Neural cell (in vitro differentiated cells): ENCODE results near the gene OR51B6. TPM values are rescaled to one million over a fixed set of nuclear protein-coding genes. Genes with fewer than 3 reads are reported as not detected.

Experiments used
- H2AFZ ChIP-seq: fragments of 200-600, 300-800 bp; sonication (generic), shearing (Covaris generic); 2 replicates; pipeline ENCODE4 v1.6.0; 2014; ENCODE audit warnings: low read depth, mild to moderate bottlenecking, antibody characterized with exemption, low read length, moderate library complexity
- H3F3A ChIP-seq: fragments of 200-600 bp; shearing (Covaris generic); 2 replicates; pipeline ENCODE4 v1.6.1; 2016; ENCODE audit warnings: mild to moderate bottlenecking, moderate library complexity, mixed read lengths, antibody characterized with exemption, low read length; ENCODE audit not compliant: insufficient read depth, poor library complexity, severe bottlenecking
- H3K27ac ChIP-seq: fragments of 200-600, 300-800 bp; sonication (generic), shearing (Covaris generic); 2 replicates; pipeline ENCODE4 v1.5.1; 2014; ENCODE audit warnings: mild to moderate bottlenecking, low read length, moderate library complexity
- H3K27me3 ChIP-seq: fragments of 300-800, 200-600 bp; sonication (generic), shearing (Covaris generic); 2 replicates; pipeline ENCODE4 v1.6.0; 2014; ENCODE audit warnings: mild to moderate bottlenecking, low read depth, low read length, moderate library complexity; ENCODE audit not compliant: insufficient read depth
- H3K36me3 ChIP-seq: fragments of 300-800, 200-600 bp; sonication (generic), shearing (Covaris generic); 2 replicates; pipeline ENCODE4 v1.5.1; 2014; ENCODE audit warnings: mild to moderate bottlenecking, antibody characterized with exemption, low read length, moderate library complexity; ENCODE audit not compliant: insufficient read depth
- H3K4me2 ChIP-seq: fragments of 300-800, 200-600 bp; sonication (generic), shearing (Covaris generic); 2 replicates; pipeline ENCODE4 v1.6.0; 2014; ENCODE audit warnings: mild to moderate bottlenecking, low read length
- H3K4me3 ChIP-seq: fragments of 300-800, 200-600 bp; sonication (generic), shearing (Covaris generic); 2 replicates; pipeline ENCODE4 v1.5.1; 2014; ENCODE audit warnings: mild to moderate bottlenecking, low read length, moderate library complexity
- H3K79me2 ChIP-seq: fragments of 200-600 bp; shearing (Covaris generic); replicated peaks from 2 replicates; pipeline ENCODE4 v1.6.0; 2014; ENCODE audit warnings: mild to moderate bottlenecking, low read length, moderate library complexity; ENCODE audit not compliant: insufficient read depth
- H3K9ac ChIP-seq: fragments of 300-800, 200-600 bp; sonication (generic), shearing (Covaris generic); 2 replicates; pipeline ENCODE4 v1.6.1; 2016; ENCODE audit warnings: mild to moderate bottlenecking, low read length, mixed read lengths
- H3K9me2 ChIP-seq: fragments of 200-600 bp; shearing (Covaris generic); 2 replicates; pipeline ENCODE4 v1.6.1; 2016; ENCODE audit warnings: mild to moderate bottlenecking, low read length, mixed read lengths; ENCODE audit not compliant: insufficient read depth
- H3K9me3 ChIP-seq: fragments of 200-600, 300-800 bp; sonication (generic), shearing (Covaris generic); 2 replicates; pipeline ENCODE4 v1.6.1; 2016; ENCODE audit warnings: mild to moderate bottlenecking, mixed run types, low read length, moderate library complexity, mixed read lengths
- H4K20me1 ChIP-seq: fragments of 200-600 bp; shearing (Covaris generic); 2 replicates; pipeline ENCODE4 v1.6.1; 2016; ENCODE audit warnings: mild to moderate bottlenecking, mixed run types; ENCODE audit not compliant: insufficient read depth
- EP300 ChIP-seq: fragments of 450-650 bp; conservative IDR thresholded peaks from 2 replicates; pipeline ENCODE4 v1.6.1; 2014; ENCODE audit warnings: antibody characterized with exemption, mild to moderate bottlenecking, moderate library complexity; ENCODE audit not compliant: poor library complexity, severe bottlenecking
- EZH2 ChIP-seq: fragments of 200-600, 300-800 bp; shearing (Covaris generic), sonication (generic); IDR thresholded peaks from 2 replicates; pipeline ENCODE4 v1.6.1; 2014; ENCODE audit warnings: antibody characterized with exemption, low read length, borderline replicate concordance, mild to moderate bottlenecking; ENCODE audit not compliant: insufficient read depth, poor library complexity, severe bottlenecking
- MXI1 ChIP-seq: fragments of 450-650 bp; conservative IDR thresholded peaks from 2 replicates; pipeline ENCODE4 v1.6.1; 2014; ENCODE audit warnings: antibody characterized with exemption, mild to moderate bottlenecking; ENCODE audit not compliant: poor library complexity, severe bottlenecking
- POLR2AphosphoS5 ChIP-seq: IDR thresholded peaks from 2 replicates; pipeline ENCODE4 v1.6.1; 2012
- RAD21 ChIP-seq: fragments of 450-650 bp; conservative IDR thresholded peaks from 2 replicates; pipeline ENCODE4 v1.6.1; 2014; ENCODE audit warnings: antibody characterized with exemption, mild to moderate bottlenecking, moderate library complexity
- TAF1 ChIP-seq: IDR thresholded peaks from 2 replicates; pipeline ENCODE4 v1.6.1; 2012; ENCODE audit warnings: low read depth
- polyA plus RNA-seq: library from polyadenylated mRNA; depleted of rRNA; stranded (reverse); fragments of >200 nt; gene quantifications from 2 replicates; pipeline ENCODE4 v1.2.3, GENCODE V29; 2014
- TF ChIP-seq, protein P1 (sequence below): IDR thresholded peaks from 2 replicates; pipeline ENCODE4 v1.6.1; 2012; ENCODE audit warnings: borderline replicate concordance
- TF ChIP-seq, protein P2 (sequence below): fragments of 450-650 bp; IDR thresholded peaks from 2 replicates; pipeline ENCODE4 v1.5.1; 2014; ENCODE audit warnings: antibody characterized with exemption, mild to moderate bottlenecking, moderate library complexity; ENCODE audit not compliant: poor library complexity, severe bottlenecking

OR51B6 gene
- polyA plus RNA-seq, 1 donor from 2014 or later: not detected

DNA sequence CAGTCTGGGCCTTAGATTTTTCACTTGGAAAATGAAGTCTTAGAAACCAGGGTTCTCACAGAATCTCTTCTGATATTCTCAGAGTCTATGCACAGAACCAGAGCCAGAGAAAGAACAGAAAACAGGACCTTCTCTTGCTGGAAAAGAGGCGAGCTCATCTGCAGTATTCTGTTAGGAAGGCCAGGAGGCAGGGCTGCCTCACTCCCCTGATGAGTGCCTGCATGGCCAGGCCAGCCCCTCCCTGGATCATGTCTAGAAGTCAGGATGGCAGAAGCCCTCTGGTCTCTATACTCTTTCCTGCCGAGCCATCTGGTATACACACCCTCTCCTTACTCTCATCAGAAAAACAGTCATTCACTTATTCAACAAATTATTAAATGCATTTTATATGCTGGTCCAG, 33.0 kb downstream of the OR51B6 start (continued):
- TF ChIP-seq, protein P1, sequence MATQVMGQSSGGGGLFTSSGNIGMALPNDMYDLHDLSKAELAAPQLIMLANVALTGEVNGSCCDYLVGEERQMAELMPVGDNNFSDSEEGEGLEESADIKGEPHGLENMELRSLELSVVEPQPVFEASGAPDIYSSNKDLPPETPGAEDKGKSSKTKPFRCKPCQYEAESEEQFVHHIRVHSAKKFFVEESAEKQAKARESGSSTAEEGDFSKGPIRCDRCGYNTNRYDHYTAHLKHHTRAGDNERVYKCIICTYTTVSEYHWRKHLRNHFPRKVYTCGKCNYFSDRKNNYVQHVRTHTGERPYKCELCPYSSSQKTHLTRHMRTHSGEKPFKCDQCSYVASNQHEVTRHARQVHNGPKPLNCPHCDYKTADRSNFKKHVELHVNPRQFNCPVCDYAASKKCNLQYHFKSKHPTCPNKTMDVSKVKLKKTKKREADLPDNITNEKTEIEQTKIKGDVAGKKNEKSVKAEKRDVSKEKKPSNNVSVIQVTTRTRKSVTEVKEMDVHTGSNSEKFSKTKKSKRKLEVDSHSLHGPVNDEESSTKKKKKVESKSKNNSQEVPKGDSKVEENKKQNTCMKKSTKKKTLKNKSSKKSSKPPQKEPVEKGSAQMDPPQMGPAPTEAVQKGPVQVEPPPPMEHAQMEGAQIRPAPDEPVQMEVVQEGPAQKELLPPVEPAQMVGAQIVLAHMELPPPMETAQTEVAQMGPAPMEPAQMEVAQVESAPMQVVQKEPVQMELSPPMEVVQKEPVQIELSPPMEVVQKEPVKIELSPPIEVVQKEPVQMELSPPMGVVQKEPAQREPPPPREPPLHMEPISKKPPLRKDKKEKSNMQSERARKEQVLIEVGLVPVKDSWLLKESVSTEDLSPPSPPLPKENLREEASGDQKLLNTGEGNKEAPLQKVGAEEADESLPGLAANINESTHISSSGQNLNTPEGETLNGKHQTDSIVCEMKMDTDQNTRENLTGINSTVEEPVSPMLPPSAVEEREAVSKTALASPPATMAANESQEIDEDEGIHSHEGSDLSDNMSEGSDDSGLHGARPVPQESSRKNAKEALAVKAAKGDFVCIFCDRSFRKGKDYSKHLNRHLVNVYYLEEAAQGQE: no peak

DNA sequence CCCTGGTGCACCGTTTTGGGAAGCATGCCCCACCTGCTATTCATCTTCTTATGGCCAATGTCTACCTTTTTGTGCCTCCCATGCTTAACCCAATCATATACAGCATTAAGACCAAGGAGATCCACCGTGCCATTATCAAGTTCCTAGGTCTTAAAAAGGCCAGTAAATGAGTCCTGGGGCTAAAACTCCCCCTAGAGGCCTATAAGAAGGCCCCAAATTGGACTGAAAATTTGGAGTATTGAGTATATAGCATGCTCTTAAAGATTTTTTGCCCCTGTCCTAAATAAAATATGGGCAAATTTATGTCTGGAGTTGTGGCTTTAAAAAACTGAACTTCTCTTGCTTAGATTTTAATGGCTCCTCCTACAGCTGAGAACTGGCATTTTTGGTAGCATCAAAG, 38.9 kb downstream of the OR51B6 start:
- Histone ChIP-seq H3K36me3 (no peaks in the 10 kb centered on the region), H3K4me3 (no peak overlapping the region), H2AFZ (no peak overlapping the region), H3F3A (no peaks in the 10 kb centered on the region), H3K9me2 (no peaks in the 10 kb centered on the region), H3K4me2 (no peak overlapping the region), H3K79me2 (no peaks in the 10 kb centered on the region), H4K20me1 (no peaks in the 10 kb centered on the region), H3K27me3 (no peaks in the 10 kb centered on the region), H3K9ac (no peak overlapping the region), H3K9me3 (no peaks in the 10 kb centered on the region), H3K27ac (no peak overlapping the region)
- no peak for TF ChIP-seq TAF1
- TF ChIP-seq MXI1: no peak

DNA sequence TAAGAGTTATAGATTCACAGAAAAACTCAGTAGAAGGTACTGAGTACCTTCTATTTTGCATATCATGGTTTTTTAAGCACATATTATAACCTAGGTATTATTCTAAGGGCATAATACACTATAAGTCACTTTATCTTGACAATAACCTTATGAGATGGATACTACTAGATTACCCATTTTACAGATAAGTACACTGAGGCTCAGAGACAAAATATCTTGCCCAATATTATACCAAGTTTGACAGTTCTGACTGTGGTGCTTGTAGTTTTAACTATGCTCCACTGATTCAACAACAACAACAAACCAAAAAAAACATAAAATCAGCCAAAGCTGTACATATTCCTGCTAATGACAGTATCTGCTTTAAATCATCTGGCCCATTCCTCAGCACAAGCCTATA, 42.8 kb downstream of the OR51B6 start:
- Histone ChIP-seq H3K27ac (no peak overlapping the region), H3K9me3 (no peaks in the 10 kb centered on the region), H3K4me2 (no peak overlapping the region), H4K20me1 (no peaks in the 10 kb centered on the region), H3K79me2 (no peaks in the 10 kb centered on the region), H2AFZ (no peak overlapping the region), H3K9ac (no peak overlapping the region), H3F3A (no peaks in the 10 kb centered on the region), H3K9me2 (no peaks in the 10 kb centered on the region), H3K36me3 (no peaks in the 10 kb centered on the region), H3K4me3 (no peak overlapping the region), H3K27me3 (no peaks in the 10 kb centered on the region)
- TF ChIP-seq MXI1 (no peak), POLR2AphosphoS5 (no peak), RAD21 (no peak), TAF1 (no peak)
- TF ChIP-seq, protein P1: no peak

DNA sequence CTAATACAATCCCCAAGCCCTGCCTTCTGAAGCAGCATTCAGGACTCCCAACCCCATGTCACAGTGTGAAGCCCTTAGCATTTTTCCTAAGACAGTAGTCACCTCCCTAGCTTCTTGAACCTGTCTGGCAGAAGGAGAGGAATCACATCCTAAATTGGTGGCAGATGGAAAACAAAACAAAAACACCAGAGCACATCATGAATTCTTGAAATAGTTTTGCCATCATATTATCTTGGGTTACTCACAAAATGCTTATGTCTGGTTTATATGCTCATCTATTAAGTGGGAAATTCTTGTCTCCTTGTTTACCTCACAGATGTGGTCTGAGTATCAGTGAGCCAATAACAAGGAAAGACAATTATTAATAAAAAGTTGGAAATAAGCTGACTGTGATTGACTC, 47.6 kb downstream of the OR51B6 start:
- no peaks in the 10 kb centered on the region for H3K27me3 ChIP-seq
- H3K9ac ChIP-seq: no peak overlapping the region
- no peak overlapping the region for H3K4me3 ChIP-seq
- no peak overlapping the region for H3K4me2 ChIP-seq
- no peaks in the 10 kb centered on the region for H3K36me3 ChIP-seq
- no peak overlapping the region for H3K27ac ChIP-seq
- no peaks in the 10 kb centered on the region for H3K9me3 ChIP-seq
- no peaks in the 10 kb centered on the region for H3F3A ChIP-seq
- no peaks in the 10 kb centered on the region for H3K9me2 ChIP-seq
- H2AFZ ChIP-seq: no peak overlapping the region
- no peaks in the 10 kb centered on the region for H4K20me1 ChIP-seq
- no peaks in the 10 kb centered on the region for H3K79me2 ChIP-seq
- no peak for TF ChIP-seq EZH2
- TF ChIP-seq RAD21: no peak
- no peak for TF ChIP-seq EP300
- TF ChIP-seq, protein P2, sequence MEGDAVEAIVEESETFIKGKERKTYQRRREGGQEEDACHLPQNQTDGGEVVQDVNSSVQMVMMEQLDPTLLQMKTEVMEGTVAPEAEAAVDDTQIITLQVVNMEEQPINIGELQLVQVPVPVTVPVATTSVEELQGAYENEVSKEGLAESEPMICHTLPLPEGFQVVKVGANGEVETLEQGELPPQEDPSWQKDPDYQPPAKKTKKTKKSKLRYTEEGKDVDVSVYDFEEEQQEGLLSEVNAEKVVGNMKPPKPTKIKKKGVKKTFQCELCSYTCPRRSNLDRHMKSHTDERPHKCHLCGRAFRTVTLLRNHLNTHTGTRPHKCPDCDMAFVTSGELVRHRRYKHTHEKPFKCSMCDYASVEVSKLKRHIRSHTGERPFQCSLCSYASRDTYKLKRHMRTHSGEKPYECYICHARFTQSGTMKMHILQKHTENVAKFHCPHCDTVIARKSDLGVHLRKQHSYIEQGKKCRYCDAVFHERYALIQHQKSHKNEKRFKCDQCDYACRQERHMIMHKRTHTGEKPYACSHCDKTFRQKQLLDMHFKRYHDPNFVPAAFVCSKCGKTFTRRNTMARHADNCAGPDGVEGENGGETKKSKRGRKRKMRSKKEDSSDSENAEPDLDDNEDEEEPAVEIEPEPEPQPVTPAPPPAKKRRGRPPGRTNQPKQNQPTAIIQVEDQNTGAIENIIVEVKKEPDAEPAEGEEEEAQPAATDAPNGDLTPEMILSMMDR: no peak
- no peak for TF ChIP-seq TAF1
- TF ChIP-seq, protein P1: no peak
- no peak for TF ChIP-seq POLR2AphosphoS5
